Right cardiac atrium (tissue), 5 donors: ENCODE data around the gene MEF2A. TPM values are rescaled to one million over a fixed set of nuclear protein-coding genes. Genes with fewer than 3 reads are reported as not detected.
A peak's percentile ranks its signal among the peaks of the same experiment; 100 is the strongest.

Experiments
- ATAC-seq, 2 donors: fragments of 200-7000 bp; cut with Tn5 transposase; one replicate each; pipeline versions ENCODE4 v1.8.0 to v1.9.1; 2020; ENCODE audit warnings: moderate library complexity in 2 of 2, mild to moderate bottlenecking in 1 of 2
- DNase-seq, 3 donors: peaks; one replicate each; pipeline ENCODE4 v3.0.0-alpha.2; 2020
- H3K27ac ChIP-seq: one replicate; pipeline ENCODE4 v1.5.1; 2013; ENCODE audit warnings: mild to moderate bottlenecking, low read length, control low read depth, moderate library complexity
- H3K27me3 ChIP-seq: one replicate; pipeline ENCODE4 v1.6.1; 2013; ENCODE audit not compliant: control insufficient read depth, insufficient read depth
- H3K4me1 ChIP-seq: one replicate; pipeline ENCODE4 v1.6.1; 2013; ENCODE audit warnings: low read length; ENCODE audit not compliant: control insufficient read depth, insufficient read depth
- H3K4me3 ChIP-seq: one replicate; pipeline ENCODE4 v1.5.1; 2013; ENCODE audit warnings: low read length, control low read depth
- H3K9me3 ChIP-seq: one replicate; pipeline ENCODE4 v1.6.1; 2013; ENCODE audit warnings: low read length; ENCODE audit not compliant: control insufficient read depth
- WGBS: extraction: QIAGEN DNeasy Blood & Tissue Kit; methylation state at CpG from one replicate; pipeline ENCODE4 v1.1.7; 2013; 5-methylcytosine and 5-hydroxymethylcytosine counted together
- intact Hi-C, 4 donors: fragments of 100-400 bp; cut with DNase I; formaldehyde crosslinking; loops; one replicate each; pipeline versions ENCODE4 v1.11.0 to v1.14.0; 2022 to 2023
- polyA plus RNA-seq: library from polyadenylated mRNA; stranded (reverse); fragments of 200-250 nt; gene quantifications from one replicate; pipeline ENCODE4 v1.2.3, GENCODE V29; 2013
- total RNA-seq, 4 donors: library from RNA; stranded (reverse); fragmentation: NEBNext Ultra II Directional; extraction: Animal tissue kit (Norgen Biotek cat#: 25700); gene quantifications; one replicate each; pipeline ENCODE4 v1.2.1, GENCODE V29; 2021
- donor health status: healthy with polysubstance abuse.
- donor health status: DM: no; HTN: yes; CAD: no.
- donor health status: DM: no; HTN: no; CAD: no.
- donor health status: DM: no; HTN: yes; CAD: no; lungs with severe emphysema.
- donor health status: DM: yes; HTN: yes; CAD: no.

The MEF2A gene
- total and polyA plus RNA-seq, 5 donors, result 65.9 to 177 (median 172) TPM

DNA sequence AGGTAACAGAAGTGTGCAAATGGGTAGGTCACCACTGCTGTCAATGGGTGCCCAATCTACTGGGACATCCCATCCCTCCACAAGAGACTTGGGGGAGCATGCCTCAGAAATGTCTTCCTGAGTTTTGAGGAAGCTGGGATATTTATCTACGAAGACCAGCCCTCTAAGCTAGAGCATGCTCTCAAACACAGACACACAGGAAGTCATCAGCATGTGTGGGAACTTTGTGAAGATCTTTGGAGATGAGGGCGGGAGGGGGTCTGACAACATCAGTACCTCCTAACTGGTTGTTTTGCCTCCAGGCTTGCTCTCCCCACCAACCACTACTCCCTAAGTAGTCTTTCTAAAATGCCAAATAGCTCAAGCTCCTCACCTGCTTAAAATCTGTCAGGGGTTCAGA, 3.5 kb upstream of the MEF2A start:
- no peaks in the 10 kb centered on the region for H3K27me3 ChIP-seq
- no peak overlapping the region for H3K4me3 ChIP-seq
- H3K9me3 ChIP-seq, result no peaks in the 10 kb centered on the region
- ATAC-seq (no peak), DNase-seq (no peak)
- peaks cover 6% of the 10 kb centered on the region for H3K4me1 ChIP-seq
- WGBS, result 82% methylated on average over 2 of the region's 2 CpGs
- intact Hi-C loops, result loop anchor here in 2 of 4 donors (5.0 to 10.0 kb wide), 4 partner anchors 50 to 143 kb away; no protein-coding TSS in a partner anchor
- H3K27ac ChIP-seq, result no peak overlapping the region

GRCh38 chr15:99564221-99565048, 1.3 kb upstream of the MEF2A start:
- H3K4me1 ChIP-seq, result peaks cover 6% of the 10 kb centered on the region
- WGBS, result 30% methylated on average over 11 of the region's 11 CpGs
- H3K27me3 ChIP-seq, result no peaks in the 10 kb centered on the region
- no peaks in the 10 kb centered on the region for H3K9me3 ChIP-seq
- intact Hi-C loops, result loop anchor here in 2 of 4 donors (5.0 to 10.0 kb wide), 4 partner anchors 52 to 140 kb away; no protein-coding TSS in a partner anchor
- H3K4me3 ChIP-seq, result peak overlapping the region; percentile 65
- DNase-seq (peak; percentile 33 to 68 (median 65)), ATAC-seq (peak; percentile 23)
- H3K27ac ChIP-seq, result peak overlapping the region; percentile 98

DNA sequence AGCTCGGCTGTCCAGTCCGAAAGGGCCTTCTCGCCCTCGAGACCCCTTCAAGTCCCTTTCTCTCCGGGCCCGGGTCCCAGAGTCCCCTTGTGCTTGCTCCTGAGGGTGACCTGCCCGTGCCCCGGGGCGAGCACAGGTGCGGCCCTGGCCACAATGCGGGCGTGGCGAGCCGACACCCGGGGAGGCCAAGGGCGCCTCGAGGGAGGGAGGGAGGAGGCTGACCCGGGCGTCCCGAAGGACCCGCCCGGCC, 810 bp upstream of the MEF2A start:
- H3K27me3 ChIP-seq, result no peaks in the 10 kb centered on the region
- WGBS, result 5% methylated on average over 22 of the region's 22 CpGs
- intact Hi-C loops, result loop anchor here in 2 of 4 donors (10.0 kb wide), 3 partner anchors 110 to 140 kb away; no protein-coding TSS in a partner anchor
- peak overlapping the region; percentile 98 for H3K27ac ChIP-seq
- DNase-seq, result no peak
- peaks cover 6% of the 10 kb centered on the region for H3K4me1 ChIP-seq
- no peak for ATAC-seq
- no peaks in the 10 kb centered on the region for H3K9me3 ChIP-seq
- peak overlapping the region; percentile 65 for H3K4me3 ChIP-seq

DNA sequence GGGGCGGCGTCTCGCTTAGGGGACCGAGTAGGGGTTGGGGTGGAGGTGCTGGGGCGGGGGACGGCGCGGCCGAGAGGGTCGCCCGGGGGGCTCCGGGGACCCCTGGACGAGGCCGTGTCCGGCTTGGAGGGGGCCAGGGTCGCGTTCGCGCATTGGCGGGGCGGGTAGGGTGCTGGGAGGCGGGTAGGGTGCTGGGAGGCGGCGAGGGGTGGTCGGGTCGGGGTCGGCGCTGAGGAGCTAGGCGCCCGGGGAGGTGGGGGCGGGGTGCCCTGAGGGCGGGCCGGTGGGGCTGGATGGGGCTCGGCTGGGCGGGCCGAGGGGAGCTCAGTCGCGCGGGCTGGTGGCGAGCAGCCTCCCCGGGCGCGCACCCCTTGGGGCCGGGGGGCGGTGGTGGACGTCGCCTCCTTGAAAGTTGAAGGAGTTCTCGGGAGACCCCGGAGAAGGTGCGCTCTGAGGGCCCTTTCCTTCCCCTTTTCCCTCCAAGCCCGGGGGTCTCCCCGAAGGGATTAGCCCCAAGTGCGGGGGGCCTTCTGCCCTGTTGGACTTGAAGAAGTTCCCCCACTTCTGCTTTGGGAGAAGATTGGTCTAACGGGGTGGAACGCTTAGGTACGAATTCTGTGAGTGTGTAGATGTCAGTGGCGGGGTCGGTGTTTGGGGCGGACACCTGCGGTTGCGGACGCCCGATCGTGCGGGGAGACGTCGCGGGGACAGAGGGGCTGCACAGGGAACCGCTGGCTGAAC, 543 bp downstream of the MEF2A start:
- ATAC-seq (peak; percentile 37 to 50), DNase-seq (peak; percentile 35 to 74 (median 71))
- H3K4me3 ChIP-seq, result peak overlapping the region; percentile 65
- peak overlapping the region; percentile 99 for H3K27ac ChIP-seq
- H3K4me1 ChIP-seq, result peaks cover 7% of the 10 kb centered on the region
- H3K27me3 ChIP-seq, result no peaks in the 10 kb centered on the region
- WGBS, result under 1% methylated on average over 69 of the region's 69 CpGs
- H3K9me3 ChIP-seq, result no peaks in the 10 kb centered on the region
- intact Hi-C loops, result loop anchor here in 2 of 4 donors (10.0 kb wide), 3 partner anchors 112 to 142 kb away; no protein-coding TSS in a partner anchor

- no peak for DNase-seq
- no peak for ATAC-seq
- H3K27ac ChIP-seq, result no peak overlapping the region
- H3K4me1 ChIP-seq, result peaks cover 7% of the 10 kb centered on the region
- intact Hi-C loops, result loop anchor here in 2 of 4 donors (10.0 kb wide), 3 partner anchors 114 to 144 kb away; no protein-coding TSS in a partner anchor
- H3K9me3 ChIP-seq, result no peaks in the 10 kb centered on the region
- 40% methylated on average over 9 of the region's 9 CpGs for WGBS
- peak overlapping the region; percentile 65 for H3K4me3 ChIP-seq
- no peaks in the 10 kb centered on the region for H3K27me3 ChIP-seq
These were observed 3.0 kb downstream of the MEF2A start for GRCh38 chr15:99568625-99569352.

- peaks cover 2% of the 10 kb centered on the region for H3K4me1 ChIP-seq
- H3K4me3 ChIP-seq, result no peak overlapping the region
- ATAC-seq (no peak), DNase-seq (no peak)
- no peak overlapping the region for H3K27ac ChIP-seq
- H3K27me3 ChIP-seq, result no peaks in the 10 kb centered on the region
- H3K9me3 ChIP-seq, result no peaks in the 10 kb centered on the region
- intact Hi-C loops, result loop anchor here in 1 of 4 donors (2.0 kb wide), 1 partner anchor 36 kb away; no protein-coding TSS in a partner anchor
- 77% methylated on average over 3 of the region's 3 CpGs for WGBS
These were observed 5.5 kb downstream of the MEF2A start for GRCh38 chr15:99571299-99571698.

DNA sequence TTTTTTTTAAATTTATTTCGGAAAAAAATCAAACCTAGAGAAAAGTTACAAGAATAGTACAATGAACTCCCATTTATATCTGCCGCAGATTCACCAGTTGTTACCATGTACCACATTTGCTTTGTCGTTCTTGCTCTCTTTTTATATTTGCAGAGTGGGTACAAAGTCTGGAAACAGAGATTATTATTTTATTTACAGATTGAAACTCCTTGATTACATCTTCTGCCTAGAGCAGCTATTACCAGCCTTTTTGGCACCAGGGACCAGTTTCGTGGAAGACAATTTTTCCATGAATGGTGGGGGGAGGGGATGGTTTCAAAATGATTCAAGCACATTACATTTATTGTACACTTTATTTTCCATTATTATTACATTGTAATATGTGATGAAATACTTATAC, 8.3 kb downstream of the MEF2A start:
- peaks cover 2% of the 10 kb centered on the region for H3K4me1 ChIP-seq
- H3K27me3 ChIP-seq, result no peaks in the 10 kb centered on the region
- H3K4me3 ChIP-seq, result no peak overlapping the region
- ATAC-seq (no peak), DNase-seq (no peak)
- no peaks in the 10 kb centered on the region for H3K9me3 ChIP-seq
- WGBS, result 80% methylated on average over 4 of the region's 4 CpGs
- intact Hi-C loops, result no loop called here
- no peak overlapping the region for H3K27ac ChIP-seq

DNA sequence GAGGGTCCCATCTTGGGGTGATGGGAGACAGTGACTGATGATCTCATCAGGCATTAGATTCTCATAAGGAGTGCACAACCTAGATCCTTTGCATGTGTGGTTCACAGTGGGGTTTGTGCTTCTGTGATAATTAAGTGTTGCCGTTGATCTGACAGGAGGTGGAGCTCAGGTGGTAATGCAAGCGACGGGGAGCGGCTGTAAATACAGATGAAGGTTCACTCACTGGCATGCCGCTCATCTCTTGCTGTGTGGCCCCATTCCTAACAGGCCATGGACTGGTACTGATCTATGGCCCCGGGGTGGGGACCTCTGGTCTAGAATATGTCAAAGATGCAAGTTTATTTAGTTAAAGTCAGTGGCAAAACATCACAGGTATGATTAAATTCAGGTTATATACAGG, 8.7 kb downstream of the MEF2A start:
- Histone ChIP-seq H3K9me3 (no peaks in the 10 kb centered on the region), H3K4me1 (peaks cover 2% of the 10 kb centered on the region), H3K4me3 (no peak overlapping the region), H3K27me3 (no peaks in the 10 kb centered on the region), H3K27ac (no peak overlapping the region)
- 90% methylated on average over 6 of the region's 6 CpGs for WGBS
- ATAC-seq, result no peak
- no peak for DNase-seq
- intact Hi-C loops, result no loop called here

- Histone ChIP-seq H3K4me1 (peaks cover 4% of the 10 kb centered on the region), H3K27ac (no peak overlapping the region), H3K9me3 (no peaks in the 10 kb centered on the region), H3K27me3 (no peaks in the 10 kb centered on the region), H3K4me3 (no peak overlapping the region)
- ATAC-seq, result peak; percentile 42 to 55
- DNase-seq, result no peak
- intact Hi-C loops, result no loop called here
These were observed 13.0 kb downstream of the MEF2A start for GRCh38 chr15:99578809-99579208.

DNA sequence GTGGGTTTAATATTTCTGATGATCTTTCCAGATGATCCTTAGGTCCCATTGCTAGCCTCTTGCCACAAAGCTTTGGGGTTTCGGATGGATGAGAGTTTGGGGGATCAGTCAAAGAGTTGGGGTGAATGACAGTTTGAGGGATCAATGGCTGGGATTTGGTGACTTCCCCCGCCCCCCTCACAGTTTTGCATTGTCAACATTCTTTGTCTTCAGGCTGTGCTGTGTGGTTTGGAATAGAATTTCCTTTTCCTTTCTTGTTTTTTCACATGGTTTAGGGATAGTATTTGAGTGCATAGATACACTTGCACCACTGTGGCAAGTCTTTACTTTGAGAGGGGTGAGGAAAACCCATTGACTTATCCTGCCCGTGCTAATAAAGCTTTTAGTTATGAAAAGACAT, 14.3 kb downstream of the MEF2A start:
- WGBS, result 74% methylated on average over 3 of the region's 3 CpGs
- intact Hi-C loops, result no loop called here
- Histone ChIP-seq H3K4me3 (no peak overlapping the region), H3K4me1 (peaks cover 4% of the 10 kb centered on the region), H3K27me3 (no peaks in the 10 kb centered on the region), H3K9me3 (no peaks in the 10 kb centered on the region), H3K27ac (no peak overlapping the region)
- DNase-seq, result no peak
- no peak for ATAC-seq
